Midbrain (tissue), 1 donor: ENCODE data around the gene VEPH1.

ENCODE experiments used
- DNase-seq: peaks from one replicate; lab custom pipeline; 2025; lab: John Stamatoyannopoulos, UW

Gene VEPH1

DNA sequence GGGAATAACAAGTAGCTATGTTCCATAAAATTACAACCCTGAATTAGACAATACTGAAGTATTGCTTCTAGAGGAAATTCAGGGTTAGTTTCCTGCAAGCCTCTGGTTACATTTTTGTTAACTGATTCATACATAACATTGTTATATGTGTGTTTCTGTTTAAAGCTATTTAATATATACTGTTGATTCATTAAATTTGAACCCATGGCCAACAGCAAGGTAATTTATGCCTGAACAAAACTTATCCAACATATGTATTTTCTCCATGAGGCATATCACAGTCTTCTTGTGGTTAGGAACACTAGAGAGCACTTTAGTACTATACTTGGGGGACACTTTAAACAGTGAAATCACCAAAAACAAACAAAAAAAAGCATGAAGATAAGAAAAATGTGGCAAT, 114.2 kb downstream of the VEPH1 start:
- DNase-seq, result no peak

DNA sequence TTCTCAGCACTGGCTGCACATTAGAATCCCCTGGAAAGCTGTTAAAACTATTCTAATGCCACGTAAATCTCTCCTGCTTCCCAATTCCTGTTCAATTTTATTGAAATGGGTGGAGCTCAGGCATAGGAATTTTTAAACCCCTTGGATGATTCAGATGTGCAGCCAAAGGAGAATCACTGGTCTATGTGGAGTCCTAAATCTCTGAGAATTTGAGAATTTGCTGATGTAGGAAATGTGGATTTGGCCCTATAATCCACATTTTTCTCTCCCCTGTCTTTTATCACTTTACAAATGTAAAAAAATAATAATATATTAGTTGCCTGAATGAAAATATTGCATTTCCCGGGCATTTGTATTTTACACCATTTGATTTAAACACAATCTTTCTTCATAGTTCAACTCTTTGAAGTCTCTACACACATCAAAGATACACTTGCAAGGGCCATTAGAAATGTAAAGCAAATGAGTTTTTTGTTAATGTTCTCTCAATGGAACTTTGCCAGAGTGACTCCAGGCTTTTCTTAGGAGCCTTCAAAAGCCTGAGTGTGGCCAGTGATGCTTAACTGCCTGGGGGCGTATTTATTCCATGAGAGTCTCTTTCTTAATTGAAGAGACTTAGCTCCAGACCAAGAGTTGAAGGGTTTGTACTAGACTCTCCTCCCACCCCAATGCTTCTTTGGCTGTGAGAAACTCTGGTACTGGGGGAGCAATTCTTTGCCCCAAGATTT, 115.3 kb downstream of the VEPH1 start:
- DNase-seq, result no peak

DNA sequence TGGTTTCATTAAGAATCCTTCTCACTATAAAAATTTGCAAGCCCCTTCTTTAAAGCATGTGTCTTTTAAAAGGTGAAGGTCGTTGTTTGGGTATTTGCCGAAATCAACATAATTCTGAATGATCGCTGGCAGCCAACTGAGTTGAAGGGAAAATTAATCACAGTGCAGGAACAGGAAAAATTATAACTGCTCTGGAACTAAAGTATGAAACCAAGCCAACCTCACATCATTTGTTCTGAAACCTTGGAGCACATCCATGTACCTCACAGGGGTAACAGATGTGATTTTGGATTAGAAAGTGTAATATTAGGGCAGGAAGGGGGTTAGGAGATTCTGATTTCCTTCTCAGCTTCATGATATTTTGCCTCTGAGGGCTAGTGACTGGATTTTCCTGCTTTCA, 118.7 kb downstream of the VEPH1 start:
- no peak for DNase-seq

DNA sequence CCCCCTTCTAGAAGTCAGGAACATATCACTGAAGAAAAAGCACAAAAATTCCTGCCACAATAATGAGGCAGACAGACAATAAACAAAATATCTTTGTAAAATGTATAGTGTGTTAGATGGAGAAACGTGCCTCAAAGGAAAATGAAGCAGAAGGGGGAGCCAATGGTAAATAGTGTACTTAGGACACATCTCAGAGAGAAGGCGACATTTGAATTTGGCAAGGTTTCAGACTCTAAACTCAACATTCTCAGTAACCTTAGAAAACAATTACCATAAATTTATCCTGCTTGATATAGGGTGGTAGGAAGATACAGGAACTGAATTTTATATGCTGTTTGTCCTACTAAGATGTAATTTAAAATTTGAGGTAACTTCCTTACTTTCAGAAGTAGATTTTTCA, 119.2 kb downstream of the VEPH1 start:
- no peak for DNase-seq

DNA sequence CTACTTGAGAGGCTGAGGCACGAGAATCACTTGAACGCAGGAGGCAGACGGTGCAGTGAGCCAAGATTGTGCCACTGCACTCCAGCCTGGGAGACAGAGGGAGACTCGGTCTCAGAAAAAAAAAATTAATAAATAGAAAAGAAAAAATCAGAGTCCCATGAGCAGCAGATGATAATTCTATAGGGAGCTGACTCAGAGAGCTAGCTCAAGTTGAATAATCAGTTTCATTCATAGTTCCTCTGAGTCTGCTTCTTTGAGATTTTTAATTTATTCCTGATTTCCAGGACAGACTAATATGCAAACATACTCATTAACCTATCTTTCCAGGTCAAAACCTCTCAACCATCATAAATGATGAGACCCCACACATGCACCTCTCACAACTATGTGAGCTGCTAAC, 121.6 kb downstream of the VEPH1 start:
- DNase-seq, result no peak

DNA sequence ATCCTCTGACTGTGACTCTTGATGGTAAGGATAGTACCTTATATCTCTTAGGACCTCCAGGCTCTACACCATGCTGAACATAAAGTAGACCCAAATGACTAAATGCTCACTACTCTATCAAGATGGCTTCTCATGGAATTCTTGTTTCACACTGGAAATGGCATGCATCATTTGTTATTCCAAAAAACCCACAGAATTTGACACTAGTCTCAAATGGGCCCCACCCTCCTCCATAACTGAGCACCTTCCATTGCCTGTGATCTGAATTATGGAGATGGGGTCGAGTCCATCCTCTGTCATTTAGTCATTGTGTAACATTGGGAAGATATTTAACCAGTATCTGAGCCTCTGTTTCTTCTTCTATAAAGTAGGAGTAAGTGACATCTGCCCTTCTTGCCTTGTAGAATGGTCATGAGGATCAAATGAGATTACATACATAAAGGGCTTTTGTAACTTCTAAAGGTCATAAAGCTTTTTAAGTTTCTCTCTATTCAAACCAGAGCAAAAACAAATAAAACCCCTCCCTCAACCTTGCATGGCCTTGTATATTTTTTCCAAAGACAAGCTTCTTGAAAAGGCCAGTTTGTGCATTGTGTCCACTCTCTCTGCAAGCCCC, 123.6 kb downstream of the VEPH1 start:
- no peak for DNase-seq

DNA sequence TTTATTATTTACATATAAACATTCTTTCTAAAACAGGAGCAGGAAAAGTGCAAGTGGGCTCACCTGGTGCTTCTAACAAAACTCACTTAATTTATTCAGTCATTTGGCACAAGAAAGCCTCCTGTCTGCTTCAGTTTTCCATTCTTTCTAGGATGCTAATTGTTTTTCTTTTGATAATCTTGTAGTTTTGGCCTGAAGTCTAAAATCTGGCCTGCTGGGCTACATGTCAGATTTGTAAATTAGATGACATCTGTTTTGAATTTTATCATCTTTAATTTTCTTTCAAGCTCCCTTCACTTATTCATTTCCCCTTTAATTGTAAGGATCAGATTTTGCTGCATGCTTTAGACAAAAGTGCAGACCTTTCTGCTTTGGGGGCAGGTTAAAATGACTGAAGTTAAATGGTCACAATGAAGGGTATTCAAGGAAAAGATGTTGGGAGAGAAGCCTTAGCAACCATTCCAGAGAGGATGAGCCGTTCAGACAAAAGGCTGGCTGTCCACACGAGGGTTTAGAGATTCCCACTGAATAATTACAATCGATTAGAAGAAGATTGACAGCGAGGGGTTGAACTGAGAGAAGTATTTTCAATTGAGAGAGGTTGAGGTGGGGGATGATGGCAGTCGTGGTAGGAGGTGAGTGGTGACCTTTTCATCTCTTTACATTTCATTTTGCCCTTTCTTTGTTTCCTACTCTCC, 126.5 kb downstream of the VEPH1 start:
- no peak for DNase-seq

DNA sequence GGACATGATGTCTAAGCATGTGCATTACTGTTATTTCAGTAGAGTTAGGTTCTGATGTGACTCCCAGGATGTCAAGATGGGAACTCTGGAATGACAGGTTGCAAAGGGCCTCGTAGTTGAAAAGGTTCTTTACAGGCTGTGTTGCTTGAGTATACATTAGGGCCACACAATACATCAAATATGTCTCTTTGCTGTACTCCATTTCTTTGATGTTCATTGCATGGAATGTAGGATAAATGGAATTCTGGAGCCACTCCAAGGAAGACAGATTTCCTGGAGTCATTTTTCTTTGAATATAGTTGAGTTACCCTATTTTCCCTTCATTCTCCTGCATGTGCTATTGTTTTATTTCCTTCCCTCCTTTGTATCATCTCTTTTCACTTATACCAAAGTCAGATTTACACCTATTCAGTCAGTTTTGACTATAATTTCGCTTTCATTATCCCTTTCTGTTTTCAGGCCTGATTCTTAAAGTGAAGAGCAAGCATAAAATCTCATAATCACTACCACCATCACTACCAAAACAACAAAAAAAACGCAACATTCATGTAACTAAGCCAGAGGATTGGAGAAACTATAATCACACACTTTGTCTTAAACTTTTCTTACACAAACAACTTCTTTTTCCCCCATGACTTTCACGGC, 127.8 kb downstream of the VEPH1 start:
- DNase-seq, result no peak

DNA sequence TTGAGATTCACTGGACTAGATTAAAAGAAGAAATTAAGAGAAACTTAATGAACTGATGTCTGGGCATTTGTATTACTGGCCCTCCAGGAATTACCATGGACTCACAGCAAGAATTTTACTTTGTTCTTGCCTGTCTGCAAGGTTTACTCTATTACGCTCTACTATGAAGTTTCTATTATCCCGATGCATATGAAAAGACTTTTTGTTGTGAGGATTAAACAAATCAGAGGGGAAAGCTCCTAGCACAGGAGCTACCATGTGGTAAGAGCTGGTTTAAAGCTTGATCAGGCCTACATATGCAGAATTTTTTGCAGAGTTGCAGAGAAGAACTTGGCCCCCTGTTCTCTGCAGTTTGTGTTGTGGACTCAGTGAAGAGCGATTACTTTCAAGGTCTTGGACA, 128.3 kb downstream of the VEPH1 start:
- DNase-seq, result no peak

DNA sequence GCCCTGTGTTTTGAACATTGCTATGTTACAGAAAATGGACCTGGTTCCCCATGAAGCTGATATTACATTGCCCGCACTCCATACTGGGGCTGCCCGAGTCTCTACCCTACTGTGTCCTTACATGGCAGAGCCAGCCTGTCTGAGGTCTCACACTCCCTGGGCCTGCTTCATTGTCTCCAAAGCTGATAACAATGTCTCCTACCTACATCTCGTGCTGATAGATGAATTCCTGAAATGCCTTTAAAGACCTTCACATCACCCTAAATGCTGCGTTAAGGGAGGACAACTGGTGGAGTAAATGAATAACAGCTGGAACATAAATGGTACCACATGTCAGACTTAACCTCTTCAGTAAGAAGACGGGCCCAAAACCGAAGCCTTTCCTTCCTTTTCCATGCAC, 129.4 kb downstream of the VEPH1 start:
- DNase-seq, result no peak

DNA sequence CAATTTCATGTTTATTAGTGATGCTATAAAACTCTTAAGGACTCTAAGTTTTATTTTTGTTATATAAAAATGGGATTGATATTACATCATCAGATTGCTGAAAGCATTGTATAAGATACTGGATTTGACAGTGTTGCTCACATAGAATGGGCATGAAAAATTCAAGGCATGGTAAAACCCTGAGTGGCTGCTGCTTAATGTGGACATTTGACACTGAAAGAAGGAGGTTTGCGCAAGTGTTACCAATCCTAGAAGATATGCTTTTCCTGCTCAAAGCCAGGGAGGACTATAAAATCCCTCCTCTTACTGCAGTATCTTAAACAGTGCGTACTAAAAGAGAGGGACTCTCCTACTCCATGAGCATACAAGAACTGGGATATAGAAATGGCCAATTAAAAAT, 132.3 kb downstream of the VEPH1 start:
- DNase-seq, result no peak

DNA sequence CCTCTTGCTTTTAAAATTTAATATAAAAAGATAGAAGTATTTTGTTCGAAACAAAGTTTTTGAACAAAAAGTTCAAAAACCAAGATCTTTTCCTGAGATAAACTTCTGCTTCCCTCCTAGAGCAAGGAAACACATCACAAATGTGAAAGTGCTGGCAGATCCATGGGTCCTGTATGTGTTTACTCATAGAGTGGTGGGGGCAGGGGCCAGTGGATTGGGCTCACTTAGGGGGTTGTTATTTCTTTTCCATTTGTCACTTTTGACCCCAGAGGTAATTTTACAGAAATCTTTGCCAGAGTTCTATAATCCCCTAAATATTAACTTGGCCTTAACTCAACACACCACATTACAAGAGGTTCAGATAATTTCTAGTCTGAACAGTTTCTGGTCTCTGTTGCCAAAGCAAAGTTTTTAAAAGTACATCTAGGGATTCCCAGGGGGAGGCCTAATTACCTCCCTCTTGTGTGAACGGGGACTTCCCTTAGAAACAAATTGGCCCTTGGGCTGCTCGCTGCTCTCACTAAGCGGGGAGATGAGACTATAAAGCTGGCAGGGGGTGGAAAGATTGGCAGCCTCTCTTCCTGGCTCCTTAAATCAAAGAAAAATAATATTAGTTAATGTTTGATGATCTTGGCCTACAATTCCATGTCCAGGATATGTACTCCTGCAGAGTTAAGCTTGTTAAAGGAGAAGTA, 133.3 kb downstream of the VEPH1 start:
- no peak for DNase-seq

DNA sequence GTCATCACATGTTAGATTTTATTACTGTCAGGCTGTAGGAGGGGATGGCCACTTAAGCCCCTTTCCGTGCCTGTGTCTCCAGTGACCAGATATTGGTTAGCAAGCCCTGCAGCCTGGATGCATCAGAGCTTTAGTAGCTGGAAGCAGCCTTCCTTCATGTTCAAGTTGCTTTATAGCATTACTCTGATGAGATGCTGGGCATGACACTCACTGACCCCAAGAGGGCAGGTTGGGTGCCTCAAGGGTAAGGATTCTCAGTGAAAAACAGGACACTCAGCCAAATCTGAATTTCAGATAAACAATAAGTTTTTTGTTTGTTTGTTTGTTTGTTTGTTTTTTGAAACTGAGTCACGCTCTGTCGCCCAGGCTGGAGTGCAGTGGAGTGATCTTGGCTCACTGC, 135.0 kb downstream of the VEPH1 start:
- DNase-seq, result no peak

DNA sequence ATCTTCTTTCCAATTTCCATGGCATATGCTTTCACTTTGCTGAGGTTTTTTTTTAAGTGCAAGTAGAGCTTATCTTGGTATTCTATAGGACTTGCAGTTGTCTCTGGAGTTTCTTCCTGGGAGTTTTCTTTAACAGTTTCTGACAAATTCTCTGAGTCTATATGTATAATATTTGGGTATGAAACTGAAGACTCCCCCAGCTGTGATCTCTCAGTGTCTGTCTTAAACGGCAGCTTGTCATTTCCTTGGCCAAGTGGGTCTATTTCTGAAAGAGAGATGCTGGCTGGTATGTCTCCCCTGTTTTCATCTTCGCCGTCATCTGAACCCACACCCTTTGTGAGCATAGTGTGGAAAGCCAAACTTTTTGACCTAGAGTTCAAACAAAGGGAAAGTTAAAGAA, 139.8 kb downstream of the VEPH1 start:
- DNase-seq, result no peak

DNA sequence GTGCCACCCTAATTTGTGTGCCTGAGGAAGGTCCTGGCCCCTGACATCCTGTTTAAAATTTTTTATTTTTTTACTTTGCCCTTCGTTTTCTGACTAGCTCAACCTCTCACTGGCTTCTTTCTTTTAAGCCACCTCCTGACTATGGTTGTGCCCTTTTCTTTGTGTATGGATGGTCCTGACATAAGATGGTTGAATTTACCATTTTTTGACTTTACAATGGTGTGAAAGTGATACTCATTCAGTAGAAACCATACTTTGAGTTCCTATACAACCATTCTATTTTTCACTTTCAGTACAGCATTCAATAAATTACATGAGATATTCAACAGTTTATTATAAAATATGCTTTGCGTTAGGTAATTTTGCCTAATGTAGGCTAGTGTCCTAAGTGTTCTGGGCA, 140.9 kb downstream of the VEPH1 start:
- DNase-seq, result no peak

DNA sequence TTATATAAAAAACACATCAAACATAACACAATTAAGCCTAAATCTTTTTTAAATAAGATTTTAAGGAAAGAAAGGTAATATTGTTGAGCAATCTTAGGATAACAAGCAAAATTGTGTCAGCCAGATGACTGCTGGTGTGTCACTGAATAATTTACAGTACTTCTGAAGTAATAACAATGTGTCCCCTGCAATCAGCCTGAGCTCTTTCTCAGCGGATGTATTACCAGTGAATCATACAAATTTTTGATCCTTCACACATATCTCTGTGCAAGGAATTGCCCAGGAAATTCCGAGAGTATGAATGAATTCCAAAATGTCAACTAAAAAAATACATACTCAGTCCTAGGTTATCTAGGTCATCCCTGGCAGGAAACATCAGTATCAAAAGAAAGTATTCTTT, 143.2 kb downstream of the VEPH1 start:
- no peak for DNase-seq

DNA sequence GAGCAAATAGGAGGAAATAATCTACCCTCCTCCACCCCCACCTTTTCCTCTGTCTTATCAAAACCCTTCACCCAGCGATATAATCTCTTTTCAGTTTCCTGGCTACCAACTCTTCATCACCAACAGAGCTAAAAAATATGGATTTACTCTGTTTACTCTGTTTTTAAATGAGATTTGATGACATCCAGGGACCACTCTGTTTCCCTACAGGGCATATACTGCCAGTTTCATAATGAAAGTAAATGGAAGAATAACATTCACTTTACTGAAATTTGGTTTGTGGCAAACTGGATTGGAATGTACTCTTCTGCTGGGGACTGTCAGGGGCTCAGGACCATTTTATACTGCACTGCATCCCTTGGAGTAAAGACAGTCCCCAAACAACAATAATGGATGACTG, 146.7 kb downstream of the VEPH1 start:
- no peak for DNase-seq

DNA sequence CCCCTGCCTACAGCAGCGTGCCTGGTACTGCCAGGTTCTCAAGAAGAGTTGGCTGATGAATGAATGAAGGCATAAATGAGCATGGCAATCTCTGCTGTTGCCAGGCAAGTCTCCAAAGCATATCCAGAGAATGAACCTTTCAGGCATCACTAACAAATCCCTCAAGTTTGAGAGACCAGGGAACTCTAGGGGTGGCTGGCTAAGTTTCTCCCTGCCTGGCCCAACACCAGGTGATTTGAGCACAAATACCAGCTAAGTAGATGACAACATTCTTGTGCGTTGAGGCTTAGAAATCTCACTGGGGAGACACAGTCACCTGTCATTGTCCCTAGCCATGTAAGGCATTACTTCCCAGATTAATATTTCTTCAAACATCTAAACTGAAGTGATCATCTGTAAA, 147.9 kb downstream of the VEPH1 start:
- DNase-seq, result no peak

DNA sequence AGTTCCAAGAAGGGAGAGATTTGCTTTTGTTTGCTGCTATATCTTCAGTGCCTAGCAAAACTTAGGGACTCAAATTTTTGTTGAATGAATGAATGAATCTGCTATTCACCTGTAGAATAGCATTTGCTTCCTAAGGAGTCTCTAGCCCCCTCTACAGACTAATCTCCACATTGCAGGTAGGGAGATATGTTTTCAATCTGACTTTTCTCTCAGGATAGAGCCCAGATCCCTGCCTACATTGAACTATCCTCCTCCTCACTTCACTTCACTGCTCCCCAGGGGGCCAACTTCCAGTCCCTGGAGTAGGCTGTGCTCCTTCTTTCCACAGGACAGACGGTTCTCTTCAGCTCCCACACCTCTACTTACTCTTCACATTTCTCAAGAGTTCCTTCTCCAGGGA, 148.5 kb downstream of the VEPH1 start:
- DNase-seq, result no peak

DNA sequence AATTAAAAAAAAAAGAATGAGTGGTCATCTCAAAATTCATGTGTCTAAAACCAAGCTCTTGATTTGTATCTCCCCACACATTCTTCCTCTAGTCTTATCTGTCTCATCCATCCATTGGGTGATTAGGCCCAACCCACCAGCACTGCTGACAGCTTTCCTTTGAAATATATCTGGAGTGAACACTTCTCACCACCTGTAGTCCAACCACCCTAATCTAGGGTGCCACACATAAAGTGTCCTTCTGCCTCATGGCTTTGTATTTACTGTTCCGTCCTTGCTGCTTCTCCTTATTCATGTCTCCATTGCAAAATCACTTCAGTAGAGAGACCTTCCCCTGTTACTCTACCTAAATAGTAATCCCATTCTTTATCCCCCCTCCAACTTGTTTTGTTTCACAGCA, 149.0 kb downstream of the VEPH1 start:
- DNase-seq, result no peak

DNA sequence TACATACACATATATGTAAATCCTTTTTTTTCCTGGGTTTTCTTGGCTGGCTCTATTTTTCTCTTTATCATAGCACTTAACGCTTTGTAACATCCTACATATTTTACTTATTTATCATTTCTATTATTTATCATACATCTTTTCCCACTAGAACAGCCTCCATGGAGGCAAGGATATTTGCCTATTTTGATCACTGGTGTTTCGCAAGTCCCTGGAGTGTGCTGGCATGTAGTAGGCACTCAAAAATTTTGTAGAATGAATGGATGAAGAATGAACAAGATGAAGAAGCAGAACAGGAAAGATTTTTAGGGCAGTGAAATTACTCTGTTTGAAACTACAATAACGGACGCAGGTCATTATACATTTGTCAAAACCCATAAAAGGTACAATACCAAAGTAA, 149.6 kb downstream of the VEPH1 start:
- no peak for DNase-seq

DNA sequence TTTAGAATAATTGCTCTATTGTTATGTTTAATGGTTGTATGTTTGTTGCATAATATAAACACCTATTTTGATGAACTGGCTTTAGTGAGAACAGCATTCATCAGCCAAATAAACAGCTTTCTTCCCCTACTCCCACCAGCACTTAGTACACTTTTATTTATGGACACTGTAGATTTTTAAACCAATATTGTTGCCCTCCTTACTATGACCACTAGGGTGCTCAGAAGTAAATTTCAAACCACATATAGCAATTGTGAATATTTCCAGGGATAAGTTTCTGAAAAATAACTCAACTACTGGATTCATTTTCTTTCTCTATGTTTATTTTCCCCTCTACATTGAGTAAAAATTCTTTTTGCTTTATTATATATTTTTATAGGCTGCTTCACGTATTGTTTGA, 151.2 kb downstream of the VEPH1 start:
- no peak for DNase-seq
